Epithelial cell of esophagus (primary cell): ENCODE measurements around the gene RAD51B.
A peak's percentile ranks its signal among the peaks of the same experiment; 100 is the strongest.

Source experiments
- DNase-seq: peaks from one replicate; pipeline ENCODE4 v3.0.0; 2010; ENCODE audit warnings: low read depth
- H3K4me3 ChIP-seq: 2 replicates; pipeline ENCODE4 v1.5.1; 2011; ENCODE audit warnings: mild to moderate bottlenecking, low read length, control low read depth
- CTCF ChIP-seq: IDR thresholded peaks from 2 replicates; pipeline ENCODE4 v1.5.1; 2011; ENCODE audit warnings: low read depth, mild to moderate bottlenecking, low read length, control low read depth, inconsistent platforms; ENCODE audit not compliant: insufficient read depth; ENCODE audit errors: missing control alignments

The RAD51B gene

GRCh38 chr14:68008491-68008890 lies 188.9 kb downstream of the RAD51B start:
- DNase-seq, result no peak
- no peak for TF ChIP-seq CTCF
- H3K4me3 ChIP-seq, result no peak overlapping the region

GRCh38 chr14:68011406-68012028 lies 191.9 kb downstream of the RAD51B start:
- DNase-seq, result no peak
- H3K4me3 ChIP-seq, result no peak overlapping the region
- TF ChIP-seq CTCF, result no peak

DNA sequence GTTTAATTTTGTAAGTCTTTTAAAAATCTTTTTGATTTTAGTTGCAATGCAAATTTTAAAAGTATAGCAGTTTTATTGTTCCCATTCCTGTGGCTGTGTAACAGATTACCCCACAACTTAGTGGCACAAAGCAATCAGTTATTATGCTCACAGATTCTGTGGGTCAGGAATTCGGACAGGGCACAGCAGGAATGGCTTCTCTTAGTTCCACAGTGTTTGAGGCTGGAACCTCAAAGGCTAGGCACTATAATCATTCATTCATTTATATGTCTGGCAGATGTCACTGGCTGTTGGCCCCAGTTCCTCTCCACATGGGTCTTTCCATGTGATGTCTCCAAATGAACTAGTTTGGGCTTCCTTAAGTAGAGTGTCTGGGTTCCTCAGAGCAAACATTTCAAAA lies 193.3 kb downstream of the RAD51B start:
- DNase-seq, result no peak
- no peak overlapping the region for H3K4me3 ChIP-seq
- TF ChIP-seq CTCF, result no peak

- DNase-seq, result peak; percentile 11
- no peak for TF ChIP-seq CTCF
These were observed 193.7 kb downstream of the RAD51B start for GRCh38 chr14:68013326-68013725.

GRCh38 chr14:68014771-68015170 lies 195.2 kb downstream of the RAD51B start:
- no peak for TF ChIP-seq CTCF
- no peak overlapping the region for H3K4me3 ChIP-seq
- DNase-seq, result no peak

More at GRCh38 chr14:68013326-68013725, 193.7 kb downstream of the RAD51B start:
- no peak overlapping the region for H3K4me3 ChIP-seq

- TF ChIP-seq CTCF, result no peak
- DNase-seq, result no peak
These were observed 196.0 kb downstream of the RAD51B start for GRCh38 chr14:68015356-68016254.

More at GRCh38 chr14:68015356-68016254, 196.0 kb downstream of the RAD51B start:
- no peak overlapping the region for H3K4me3 ChIP-seq
